GM18517 (cell line): ENCODE results near the gene NDUFB6.
"Not testable (repeated sequence)": the region's sequence is repeated elsewhere in the genome, so short reads cannot be mapped to it uniquely, and the experiment has no call there.

Source experiments
- ATAC-seq: cut with Tn5 transposase; IDR thresholded peaks from one replicate; pipeline ENCODE4 v1.9.1; 2021; ENCODE audit warnings: mild to moderate bottlenecking, moderate library complexity; ENCODE audit not compliant: unreplicated experiment

Gene NDUFB6

GRCh38 chr9:32571969-32572899 lies 725 bp downstream of the NDUFB6 start:
- ATAC-seq: peak; percentile 88

GRCh38 chr9:32570262-32570661 lies 2.7 kb downstream of the NDUFB6 start:
- ATAC-seq: no peak

DNA sequence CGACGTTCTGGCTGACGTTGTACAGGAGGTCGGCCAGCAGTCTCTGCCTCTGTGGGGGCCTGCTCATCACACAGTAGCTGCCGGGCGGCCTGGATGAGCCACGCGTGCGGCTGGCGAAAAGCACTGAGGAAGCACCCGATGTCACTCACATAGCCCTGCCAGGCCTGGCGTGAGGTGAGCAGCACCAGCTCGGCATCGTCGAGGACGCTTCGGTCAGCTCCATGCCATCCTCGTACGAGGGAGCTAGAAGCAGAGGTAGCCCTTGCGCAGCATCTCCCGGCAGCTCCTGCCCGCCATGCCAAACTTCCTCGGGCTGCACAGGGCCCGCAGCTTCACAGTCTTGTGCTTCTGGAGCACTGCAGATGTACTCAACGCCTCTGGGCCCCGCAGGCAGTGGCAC lies 6.2 kb downstream of the NDUFB6 start:
- ATAC-seq: no peak

DNA sequence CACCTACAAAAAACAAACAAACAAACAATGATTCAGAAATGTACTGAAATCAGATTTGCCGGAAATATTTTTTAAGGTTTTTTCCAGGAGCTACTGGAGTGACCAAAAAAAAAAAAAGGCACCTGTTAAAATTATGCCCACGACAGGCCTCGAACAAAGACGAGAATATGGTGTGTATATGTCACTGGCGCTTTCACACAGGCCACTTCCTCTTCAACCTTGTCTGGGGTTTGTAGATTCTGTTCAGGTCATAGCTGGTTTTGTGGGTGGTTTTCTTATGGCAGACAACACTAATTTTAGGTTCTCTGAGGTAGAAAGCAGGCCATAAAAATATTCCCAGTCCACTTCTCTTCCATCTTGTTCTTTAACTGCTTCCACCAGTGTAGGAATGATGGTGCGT lies 7.0 kb downstream of the NDUFB6 start:
- ATAC-seq: no peak

DNA sequence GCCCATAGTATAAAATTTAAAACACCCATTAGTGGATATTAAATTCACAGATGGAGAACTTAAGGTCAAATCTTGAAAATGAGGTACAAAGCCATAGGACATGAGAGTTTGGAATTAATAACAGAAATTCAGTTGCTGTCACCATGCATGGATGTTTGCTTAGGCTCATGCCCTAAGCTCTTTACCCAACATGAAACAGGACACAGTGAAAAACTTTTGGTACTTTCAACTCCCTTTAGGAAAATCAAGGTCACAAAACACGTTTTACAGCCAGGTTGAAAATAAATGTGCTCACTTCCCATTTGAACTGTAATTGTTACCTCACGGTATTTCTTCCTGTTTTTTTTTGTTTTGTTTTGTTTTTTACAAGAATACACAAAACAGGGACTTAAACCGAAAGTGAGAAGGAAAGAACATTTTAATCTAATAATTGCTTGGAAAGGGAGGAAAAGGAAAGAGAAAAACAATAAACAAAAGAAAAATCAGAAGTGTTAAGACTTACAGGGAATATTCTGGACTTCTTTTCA lies 14.5 kb downstream of the NDUFB6 start:
- ATAC-seq: no peak

DNA sequence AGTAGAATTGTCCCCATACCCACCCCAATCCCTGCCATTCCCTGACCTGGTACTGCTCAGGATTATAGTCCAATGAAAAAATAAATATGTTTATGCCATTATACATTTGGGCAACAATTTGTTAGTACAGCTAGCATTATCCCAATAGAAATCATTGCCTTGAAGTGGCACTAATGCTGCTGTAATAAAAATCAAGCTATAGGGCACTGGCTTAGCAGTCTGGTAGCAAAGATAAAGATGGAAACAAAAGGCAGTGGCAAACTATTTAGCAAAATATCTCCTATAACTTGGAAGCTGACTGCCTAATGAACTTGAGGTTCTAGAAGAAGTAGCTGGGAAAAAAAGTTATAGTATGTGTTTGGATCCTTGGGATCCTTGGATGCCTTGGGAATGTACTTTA lies 18.4 kb downstream of the NDUFB6 start:
- ATAC-seq: no peak

- ATAC-seq: no peak
Measured at GRCh38 chr9:32554107-32554506, 18.9 kb downstream of the NDUFB6 start.

DNA sequence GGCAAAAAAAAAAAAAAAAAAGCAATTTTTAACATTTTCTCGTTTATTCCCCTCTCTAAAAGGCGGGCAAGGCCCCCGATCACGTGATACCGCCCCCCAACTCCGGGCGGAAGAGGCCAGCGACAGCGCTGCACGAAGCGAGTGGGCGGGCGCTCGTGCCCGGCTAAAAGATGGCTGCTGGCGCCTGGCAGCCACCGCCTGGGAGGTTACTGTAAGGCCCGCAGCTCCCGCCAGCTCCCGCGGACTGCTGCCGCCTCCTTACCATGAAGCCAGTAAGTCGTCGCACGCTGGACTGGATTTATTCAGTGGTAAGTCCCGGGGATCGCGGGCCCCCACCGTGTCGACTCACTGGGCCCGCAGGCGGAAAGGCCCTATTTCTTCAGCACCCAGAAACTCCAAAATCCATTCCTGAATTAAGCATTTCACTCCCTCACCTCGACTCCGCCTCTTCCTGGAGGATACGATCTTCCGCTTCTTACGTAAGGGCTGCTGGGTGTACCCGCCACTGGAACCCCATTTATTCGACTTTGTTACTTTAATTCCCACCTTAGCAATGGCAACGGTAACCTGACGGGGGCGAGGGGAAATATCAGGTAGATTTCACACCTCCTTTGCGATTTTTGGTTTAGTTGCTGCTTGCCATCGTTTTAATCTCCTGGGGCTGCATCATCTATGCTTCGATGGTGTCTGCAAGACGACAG lies 20.6 kb downstream of the NDUFB6 start, which contains the start of the genes SMIM27 and TOPORS:
Gene SMIM27 (plus strand): TSS at position 156 of the 701 bp plus-strand sequence. CDS start 108 bp downstream, at position 264.
Gene TOPORS (minus strand): TSS at position 415 of the 701 bp plus-strand sequence. CDS start 150 bp downstream, at position 265.
- peak; percentile 65 for ATAC-seq

GRCh38 chr9:32551276-32552051 lies 21.5 kb downstream of the NDUFB6 start:
- peak; percentile 6 for ATAC-seq

- peak; percentile 58 for ATAC-seq
Measured at GRCh38 chr9:32550562-32551275, 22.2 kb downstream of the NDUFB6 start.

GRCh38 chr9:32550150-32550561 lies 22.8 kb downstream of the NDUFB6 start:
- no peak for ATAC-seq

DNA sequence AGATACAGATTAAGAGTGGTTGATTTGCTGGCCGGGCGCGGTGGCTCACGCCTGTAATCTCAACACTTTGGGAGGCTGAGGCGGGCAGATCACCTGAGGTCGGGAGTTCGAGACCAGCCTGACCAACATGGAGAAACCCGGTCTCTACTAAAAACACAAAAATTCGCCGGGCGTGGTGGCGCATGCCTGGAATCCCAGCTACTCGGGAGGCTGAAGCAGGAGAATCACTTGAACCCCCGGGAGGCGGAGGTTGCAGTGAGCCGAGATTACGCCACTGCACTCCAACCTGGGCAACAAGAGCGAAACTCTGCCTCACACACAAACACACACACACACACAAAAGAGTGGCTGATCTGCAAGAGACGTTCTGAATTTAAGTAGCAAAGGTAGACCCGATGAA lies 24.7 kb downstream of the NDUFB6 start:
- not testable (repeated sequence) for ATAC-seq

- ATAC-seq: no peak
Measured at GRCh38 chr9:32545884-32546283, 27.1 kb downstream of the NDUFB6 start.

DNA sequence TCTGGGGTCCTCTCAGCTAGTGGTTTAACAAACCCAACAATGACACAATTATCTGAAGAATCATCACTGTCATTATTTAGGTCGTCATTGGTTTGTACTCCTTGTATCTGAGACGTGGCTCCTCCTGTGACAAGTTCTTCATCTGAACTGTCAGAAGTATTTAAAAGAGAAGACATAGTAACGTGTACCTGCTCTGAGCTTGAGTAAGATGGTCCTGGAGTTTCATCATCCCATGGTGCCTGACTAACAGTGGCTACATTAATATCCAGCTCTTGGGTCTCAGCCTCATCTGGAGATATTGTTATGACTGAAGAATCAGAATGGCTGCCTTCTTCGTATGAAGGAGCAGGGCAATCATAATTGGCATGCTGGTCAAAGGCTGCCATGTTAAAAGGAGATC lies 29.9 kb downstream of the NDUFB6 start:
- no peak for ATAC-seq

DNA sequence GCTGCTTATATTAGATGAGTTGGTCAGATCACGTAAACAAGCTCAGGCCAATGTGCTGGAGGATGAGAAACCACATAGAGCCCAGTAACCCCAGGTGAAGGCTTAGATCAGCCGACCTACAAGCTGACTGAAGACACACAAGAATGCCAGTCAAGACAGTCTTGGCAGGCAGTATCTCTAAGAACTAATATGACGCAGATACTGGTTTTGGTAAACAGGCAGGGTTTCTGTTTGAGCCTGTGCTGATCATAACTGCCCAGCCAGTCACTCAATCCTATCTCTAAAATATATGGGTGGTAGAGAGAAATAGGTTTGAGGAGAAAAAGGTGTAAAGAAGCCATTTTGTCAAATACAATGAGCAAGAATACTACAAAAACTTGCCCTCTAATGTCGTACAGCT lies 39.1 kb downstream of the NDUFB6 start:
- ATAC-seq: no peak

- ATAC-seq: no peak
Measured at GRCh38 chr9:32533336-32533735, 39.6 kb downstream of the NDUFB6 start.

DNA sequence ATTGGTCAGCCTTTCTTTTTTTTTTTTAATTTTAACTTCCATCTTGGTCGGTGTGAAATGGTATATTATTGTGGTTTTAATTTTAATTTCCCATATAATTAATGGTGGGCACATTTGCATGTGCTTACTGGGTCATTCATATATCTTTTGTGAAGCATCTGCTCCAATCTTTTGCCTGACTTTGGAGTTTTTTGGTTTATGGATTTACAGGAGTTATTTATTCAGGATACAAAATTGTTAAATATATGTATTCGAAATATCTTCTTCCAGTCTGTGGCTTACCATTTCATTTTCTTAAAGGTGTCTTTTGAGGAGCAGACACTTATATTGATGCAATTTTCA lies 46.3 kb downstream of the NDUFB6 start:
- no peak for ATAC-seq

DNA sequence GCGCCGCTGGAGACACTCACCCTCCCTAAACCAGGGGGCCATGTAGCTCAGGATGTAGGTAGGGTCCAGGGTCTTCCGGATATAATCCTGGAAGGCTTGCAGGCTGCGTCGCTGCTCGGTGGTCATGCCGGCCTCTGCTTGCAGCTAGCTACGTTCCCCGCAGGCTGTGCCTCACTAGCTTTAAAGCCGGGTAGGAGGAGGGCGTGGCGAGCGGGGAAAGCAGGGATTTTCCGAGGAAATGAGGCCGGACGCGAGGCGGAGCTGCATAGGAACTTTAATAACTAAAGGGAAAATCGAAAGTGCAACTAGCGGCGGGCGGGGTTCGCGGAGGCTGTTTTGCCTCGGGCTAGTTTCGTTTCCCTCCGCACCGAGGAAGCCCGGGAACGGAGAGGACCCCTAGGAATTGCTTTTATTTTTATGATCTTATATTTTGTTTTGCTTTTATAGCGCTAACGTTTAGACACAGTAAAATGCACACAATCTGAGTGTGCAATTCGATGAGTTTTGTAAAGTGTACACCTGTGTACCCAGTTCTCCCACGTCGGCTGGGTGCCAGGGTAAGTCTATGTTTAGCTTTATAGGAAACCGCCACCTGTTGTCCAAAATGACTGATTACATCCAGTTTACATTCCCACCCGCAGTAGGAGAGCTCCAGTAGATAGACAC lies 46.8 kb downstream of the NDUFB6 start, which contains the start of gene RIGI:
Gene RIGI (minus strand): TSS at position 156 of the 666 bp plus-strand sequence. CDS start 30 bp downstream, at position 126.
- peak; percentile 79 for ATAC-seq

DNA sequence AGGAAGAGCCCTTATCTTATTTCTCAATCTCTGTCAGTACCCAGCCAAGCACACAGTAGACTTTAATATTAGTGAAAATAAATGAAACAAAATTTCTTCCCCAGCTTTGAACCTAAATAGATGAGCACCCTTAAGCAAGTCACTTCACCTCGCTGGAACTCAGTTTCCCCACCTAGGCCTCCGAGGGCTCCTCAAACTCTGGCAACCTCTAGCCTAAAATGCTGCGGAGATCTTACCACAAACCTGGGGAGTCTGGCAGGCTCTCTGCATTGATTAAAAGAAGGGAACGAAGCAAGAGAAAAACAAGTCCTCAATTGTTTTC lies 47.3 kb downstream of the NDUFB6 start:
- peak; percentile 8 for ATAC-seq
